Suprapubic skin (tissue), 4 donors: ENCODE measurements around the gene HSP90AB1. TPM values are rescaled to one million over a fixed set of nuclear protein-coding genes. Genes with fewer than 3 reads are reported as not detected.

ENCODE experiments used
- DNase-seq, 2 donors: peaks; one replicate each; pipeline ENCODE4 v3.0.0-alpha.2; 2019; ENCODE audit warnings: low spot score in 2 of 2
- H3K27ac ChIP-seq: fragments of 200-600 bp; sonication (generic); one replicate; pipeline ENCODE4 v1.5.1; 2019
- H3K27me3 ChIP-seq: fragments of 200-600 bp; sonication (generic); one replicate; pipeline ENCODE4 v1.5.1; 2019
- H3K36me3 ChIP-seq: fragments of 200-600 bp; sonication (generic); one replicate; pipeline ENCODE4 v1.5.1; 2019
- H3K4me1 ChIP-seq: fragments of 200-600 bp; sonication (generic); one replicate; pipeline ENCODE4 v1.5.1; 2019
- H3K4me3 ChIP-seq: fragments of 200-600 bp; sonication (generic); one replicate; pipeline ENCODE4 v1.5.1; 2019; ENCODE audit warnings: mild to moderate bottlenecking
- H3K9me3 ChIP-seq: fragments of 200-600 bp; sonication (generic); one replicate; pipeline ENCODE4 v1.5.1; 2019
- EP300 ChIP-seq: sonication (generic); formaldehyde crosslinking; IDR thresholded peaks from one replicate; pipeline ENCODE4 v1.6.1; 2017; ENCODE audit warnings: antibody characterized with exemption
- POLR2A ChIP-seq, 2 donors: fragments of 450-650 bp; IDR thresholded peaks; one replicate each; pipeline ENCODE4 v1.6.1; 2017; ENCODE audit warnings: antibody characterized with exemption in 2 of 2, mild to moderate bottlenecking in 2 of 2, moderate library complexity in 2 of 2
- POLR2AphosphoS5 ChIP-seq, 3 donors: sonication (generic); formaldehyde crosslinking; IDR thresholded peaks; one replicate each; pipeline ENCODE4 v1.6.1; 2017; ENCODE audit warnings: antibody characterized with exemption in 3 of 3
- WGBS: methylation state at CpG from one replicate; pipeline ENCODE4 v1.1.5; 2018; 5-methylcytosine and 5-hydroxymethylcytosine counted together
- total RNA-seq, 4 donors: library from RNA; depleted of rRNA; stranded (reverse); fragments of >200 nt; gene quantifications; one replicate each; pipeline ENCODE4 v1.1.0, GENCODE V29; 2016
- TF ChIP-seq, protein P1 (sequence below), 2 donors: fragments of 200-600 bp in 1 of 2; fragments of 450-650 bp in 1 of 2; sonication (generic) in 1 of 2; IDR thresholded peaks; one replicate each; pipeline ENCODE4 v1.5.1; 2016 to 2019; ENCODE audit warnings: antibody characterized with exemption in 2 of 2, mild to moderate bottlenecking in 1 of 2, moderate library complexity in 1 of 2

The HSP90AB1 gene
- total RNA-seq, 4 donors from 2014 or later = 450 to 830 (median 678) TPM

DNA sequence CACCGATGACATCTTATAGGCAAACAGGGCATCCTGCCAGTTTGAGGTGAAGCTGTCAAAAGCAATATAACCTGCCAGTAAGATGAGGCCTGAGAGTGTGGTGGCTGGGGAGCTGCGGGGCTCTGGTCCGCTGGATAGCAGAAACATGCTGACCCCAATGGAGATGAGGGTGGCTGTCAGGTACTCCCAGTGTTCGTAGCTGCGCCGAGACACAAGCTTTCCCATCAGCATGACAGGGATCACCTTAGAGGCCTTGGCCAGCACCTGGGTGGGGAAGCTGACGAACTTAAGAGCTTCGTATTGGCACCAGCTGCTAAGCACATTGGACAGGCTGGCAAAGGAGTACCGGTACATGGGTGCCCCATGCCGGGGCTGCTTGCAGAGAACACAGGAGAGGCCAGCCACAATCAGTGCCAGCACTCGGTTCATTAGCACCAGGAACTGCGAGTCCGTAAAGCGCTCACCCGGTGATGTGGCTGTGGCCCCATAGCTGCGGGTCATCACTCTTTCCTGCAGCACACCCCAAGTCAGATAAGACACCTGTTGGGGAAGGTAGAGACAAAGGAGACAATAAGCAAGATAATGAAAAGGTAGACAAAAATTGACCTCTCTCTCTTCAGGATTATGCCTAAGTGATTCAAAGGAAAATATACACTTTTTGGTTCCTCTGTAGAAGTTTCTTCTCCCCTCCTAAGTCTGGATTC, 8.4 kb downstream of the HSP90AB1 start:
- Histone ChIP-seq H3K27me3 (no peaks in the 10 kb centered on the region), H3K4me3 (no peak overlapping the region), H3K9me3 (no peaks in the 10 kb centered on the region), H3K4me1 (peaks cover 35% of the 10 kb centered on the region), H3K27ac (no peak overlapping the region), H3K36me3 (peaks cover 70% of the 10 kb centered on the region)
- TF ChIP-seq POLR2AphosphoS5 (IDR thresholded peaks at IDR 0.05) (no peak), EP300 (no peak), POLR2A (IDR thresholded peaks at IDR 0.05) (no peak)
- TF ChIP-seq, protein P1, sequence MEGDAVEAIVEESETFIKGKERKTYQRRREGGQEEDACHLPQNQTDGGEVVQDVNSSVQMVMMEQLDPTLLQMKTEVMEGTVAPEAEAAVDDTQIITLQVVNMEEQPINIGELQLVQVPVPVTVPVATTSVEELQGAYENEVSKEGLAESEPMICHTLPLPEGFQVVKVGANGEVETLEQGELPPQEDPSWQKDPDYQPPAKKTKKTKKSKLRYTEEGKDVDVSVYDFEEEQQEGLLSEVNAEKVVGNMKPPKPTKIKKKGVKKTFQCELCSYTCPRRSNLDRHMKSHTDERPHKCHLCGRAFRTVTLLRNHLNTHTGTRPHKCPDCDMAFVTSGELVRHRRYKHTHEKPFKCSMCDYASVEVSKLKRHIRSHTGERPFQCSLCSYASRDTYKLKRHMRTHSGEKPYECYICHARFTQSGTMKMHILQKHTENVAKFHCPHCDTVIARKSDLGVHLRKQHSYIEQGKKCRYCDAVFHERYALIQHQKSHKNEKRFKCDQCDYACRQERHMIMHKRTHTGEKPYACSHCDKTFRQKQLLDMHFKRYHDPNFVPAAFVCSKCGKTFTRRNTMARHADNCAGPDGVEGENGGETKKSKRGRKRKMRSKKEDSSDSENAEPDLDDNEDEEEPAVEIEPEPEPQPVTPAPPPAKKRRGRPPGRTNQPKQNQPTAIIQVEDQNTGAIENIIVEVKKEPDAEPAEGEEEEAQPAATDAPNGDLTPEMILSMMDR (IDR thresholded peaks at IDR 0.05) = no peak
- no peak for DNase-seq
- WGBS = 54% methylated on average over 13 of the region's 16 CpGs

DNA sequence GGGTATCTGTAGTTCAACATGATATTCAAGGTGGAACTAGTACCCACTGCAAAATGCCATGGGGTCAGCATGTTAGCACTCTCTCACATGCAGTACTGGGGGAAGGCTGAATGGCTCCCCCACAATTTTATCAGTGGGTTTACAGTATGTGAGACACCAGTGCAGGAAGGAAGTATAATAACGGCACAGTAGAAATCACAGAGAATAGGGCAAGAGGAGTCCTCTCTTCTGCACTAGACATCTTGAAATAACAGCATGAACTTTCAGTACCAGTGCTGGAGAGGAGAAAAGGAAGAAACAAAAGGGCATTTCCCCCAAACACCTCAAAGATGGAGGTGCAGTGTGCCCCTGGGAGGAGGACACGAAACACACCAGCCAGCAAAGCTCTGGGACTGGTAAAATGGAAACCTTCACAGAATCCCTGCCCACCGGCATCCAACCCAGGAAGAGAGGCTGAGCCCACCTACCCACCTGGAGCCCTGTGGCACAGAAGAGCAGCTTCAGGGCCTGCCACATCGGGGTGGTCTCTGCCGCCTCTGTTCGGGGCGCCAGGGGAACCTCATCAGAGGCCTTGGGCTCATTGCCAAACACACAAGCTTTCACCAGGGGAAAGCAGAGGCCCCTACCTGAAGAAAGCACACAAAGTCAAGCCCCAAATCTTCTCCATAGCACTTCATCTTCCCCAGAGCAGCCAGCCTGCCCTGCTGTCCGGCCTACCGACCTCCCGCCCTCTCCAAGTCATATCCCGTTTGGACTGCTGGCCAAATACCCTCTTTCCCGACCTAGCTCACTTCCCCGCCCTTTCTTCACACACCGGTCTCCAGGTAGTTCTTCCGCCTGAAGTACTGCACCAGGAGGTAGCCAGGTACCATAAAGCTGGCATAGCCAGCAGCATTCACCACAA, 9.2 kb downstream of the HSP90AB1 start:
- 26% methylated on average over 15 of the region's 15 CpGs for WGBS
- TF ChIP-seq, protein P1 (IDR thresholded peaks at IDR 0.05) = no peak
- TF ChIP-seq POLR2A (IDR thresholded peaks at IDR 0.05) = no peak
- TF ChIP-seq POLR2AphosphoS5 (IDR thresholded peaks at IDR 0.05) = no peak
- TF ChIP-seq EP300 = no peak
- Histone ChIP-seq H3K9me3 (no peaks in the 10 kb centered on the region), H3K36me3 (peaks cover 62% of the 10 kb centered on the region), H3K4me3 (peak overlapping the region; percentile 95), H3K4me1 (peaks cover 29% of the 10 kb centered on the region), H3K27ac (peak overlapping the region; percentile 92), H3K27me3 (no peaks in the 10 kb centered on the region)
- no peak for DNase-seq

DNA sequence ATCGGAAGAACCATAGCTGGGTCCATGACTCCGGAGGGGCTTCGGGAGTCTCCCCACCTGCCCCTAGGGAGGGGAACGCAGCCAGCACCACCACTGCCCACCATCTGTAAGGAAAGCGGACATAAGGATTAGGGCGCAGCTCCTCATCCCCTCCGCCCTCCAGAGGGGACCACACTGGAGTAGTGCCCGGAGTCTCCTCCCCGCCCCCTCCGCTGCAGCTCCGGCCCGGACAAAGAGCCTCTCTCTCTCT, 9.8 kb downstream of the HSP90AB1 start:
- peaks cover 56% of the 10 kb centered on the region for H3K36me3 ChIP-seq
- no peaks in the 10 kb centered on the region for H3K9me3 ChIP-seq
- peaks cover 29% of the 10 kb centered on the region for H3K4me1 ChIP-seq
- peak overlapping the region; percentile 92 for H3K27ac ChIP-seq
- H3K27me3 ChIP-seq = no peaks in the 10 kb centered on the region
- H3K4me3 ChIP-seq = peak overlapping the region; percentile 95
- TF ChIP-seq, protein P1 (IDR thresholded peaks at IDR 0.05) = no peak
- WGBS = 0% methylated on average over 6 of the region's 12 CpGs
- no peak for DNase-seq

DNA sequence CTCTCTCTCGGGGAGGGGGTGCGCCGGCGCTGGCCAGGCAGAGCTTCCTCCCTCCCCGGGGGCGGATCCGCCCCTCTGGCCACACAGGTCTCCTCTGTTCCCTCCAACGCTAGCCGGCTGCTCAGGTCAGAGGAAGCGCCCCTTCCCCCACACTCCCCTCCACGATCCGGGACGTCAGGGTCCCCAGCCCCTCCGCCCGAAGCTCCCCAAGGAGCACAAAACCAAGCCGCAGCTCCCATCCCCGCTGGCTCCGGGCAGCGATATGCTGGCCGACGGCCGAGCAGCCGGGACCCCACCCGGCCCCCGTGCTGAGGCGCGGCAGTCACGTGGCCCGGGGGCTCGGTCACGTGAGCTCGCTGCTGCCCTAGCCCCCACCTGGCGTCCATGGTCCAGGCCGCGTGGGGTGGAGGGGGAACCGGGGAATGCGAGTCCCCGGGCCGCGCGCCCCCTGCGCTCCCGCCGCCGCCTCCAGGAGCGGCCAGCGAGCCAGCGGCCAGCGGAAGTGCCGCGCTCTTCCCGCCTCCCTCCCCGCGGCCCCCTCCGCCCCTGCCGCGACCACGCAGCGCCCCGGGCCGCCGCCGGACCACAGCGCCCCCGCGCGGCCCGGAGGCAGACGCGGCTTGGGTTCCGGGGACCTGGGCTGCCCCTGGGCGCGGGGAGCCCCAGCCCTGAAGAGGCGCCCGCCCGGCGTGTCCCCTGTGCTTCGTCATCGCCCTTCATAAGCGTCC, 10.3 kb downstream of the HSP90AB1 start, which contains the start of gene SLC35B2:
SLC35B2 (minus strand) TSS at position 504 of the 728 bp plus-strand sequence; CDS start at position 386, 118 bp downstream.
- peak within 1 kb of the TSS; percentile 95 for H3K4me3 ChIP-seq
- peaks cover 51% of the 10 kb centered on the region for H3K36me3 ChIP-seq
- WGBS = 0% methylated on average over 24 of the region's 80 CpGs
- no peaks in the 10 kb centered on the region for H3K27me3 ChIP-seq
- TF ChIP-seq POLR2A (IDR thresholded peaks at IDR 0.05) = peak in 1 of 2 donors; percentile 20
- TF ChIP-seq POLR2AphosphoS5 (IDR thresholded peaks at IDR 0.05) = no peak
- TF ChIP-seq EP300 = no peak
- TF ChIP-seq, protein P1 (IDR thresholded peaks at IDR 0.05) = peak; percentile 53 to 87
- peak in 1 of 2 donors; percentile 83 for DNase-seq
- H3K4me1 ChIP-seq = peaks cover 33% of the 10 kb centered on the region
- H3K9me3 ChIP-seq = no peaks in the 10 kb centered on the region
- H3K27ac ChIP-seq = peak within 1 kb of the TSS; percentile 92
